M059J (cell line): ENCODE results near the gene BNIP3. TPM values are rescaled to one million over a fixed set of nuclear protein-coding genes. Genes with fewer than 3 reads are reported as not detected.
A peak's percentile ranks its signal among the peaks of the same experiment; 100 is the strongest.

Source experiments
- DNase-seq: peaks from one replicate; pipeline ENCODE4 v3.0.0-alpha.2; 2012; ENCODE audit warnings: low read depth
- total RNA-seq: library from RNA; depleted of rRNA; stranded (reverse); fragments of >200 nt; shearing (Covaris generic); gene quantifications from 2 replicates; pipeline ENCODE4 v1.2.3, GENCODE V29; 2014; rRNA removed

The BNIP3 gene, protein sequence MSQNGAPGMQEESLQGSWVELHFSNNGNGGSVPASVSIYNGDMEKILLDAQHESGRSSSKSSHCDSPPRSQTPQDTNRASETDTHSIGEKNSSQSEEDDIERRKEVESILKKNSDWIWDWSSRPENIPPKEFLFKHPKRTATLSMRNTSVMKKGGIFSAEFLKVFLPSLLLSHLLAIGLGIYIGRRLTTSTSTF
- total RNA-seq = 618 and 734 TPM in 2 replicates

DNA sequence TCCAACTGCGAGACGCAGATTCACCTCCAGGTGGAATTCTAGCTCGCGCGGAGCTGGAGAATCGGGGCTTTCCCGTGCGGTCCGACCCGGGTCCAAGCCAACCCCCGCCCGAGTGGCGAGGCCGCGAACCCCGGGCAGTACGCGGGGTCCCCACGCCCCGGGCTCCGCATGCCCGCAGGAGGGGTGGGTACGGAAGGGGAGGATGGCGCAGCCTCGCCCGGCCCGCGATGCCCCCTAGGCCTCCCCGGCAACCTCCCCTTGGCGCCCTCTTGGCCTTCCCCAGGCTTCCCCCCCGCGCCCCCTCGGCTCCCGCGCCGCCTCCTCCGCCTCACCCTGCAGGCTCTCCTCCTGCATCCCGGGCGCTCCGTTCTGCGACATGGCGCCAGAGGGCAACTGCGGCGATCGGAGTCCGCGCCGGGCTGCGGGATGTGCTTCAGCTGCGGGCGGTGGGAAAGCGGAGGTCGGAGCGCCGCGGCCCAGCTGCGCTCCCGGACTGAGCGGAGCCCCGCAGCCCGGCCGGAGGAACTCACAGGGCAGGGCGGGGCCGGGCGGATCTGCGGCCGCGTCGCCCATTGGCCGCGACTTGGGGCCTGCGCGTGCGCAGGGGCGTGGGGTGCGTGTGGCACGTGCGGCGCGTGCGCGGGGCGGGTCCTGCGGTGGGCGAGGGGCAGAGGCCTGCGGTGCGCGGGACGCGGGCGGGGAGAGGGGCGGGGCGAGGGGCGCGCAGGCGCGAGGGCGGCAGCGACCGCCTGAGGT is at the start of gene BNIP3:
TSS of gene BNIP3 (minus strand) at position 495 of the 756 bp plus-strand sequence. CDS start at position 378, 117 bp downstream.
- peak; percentile 91 for DNase-seq

DNA sequence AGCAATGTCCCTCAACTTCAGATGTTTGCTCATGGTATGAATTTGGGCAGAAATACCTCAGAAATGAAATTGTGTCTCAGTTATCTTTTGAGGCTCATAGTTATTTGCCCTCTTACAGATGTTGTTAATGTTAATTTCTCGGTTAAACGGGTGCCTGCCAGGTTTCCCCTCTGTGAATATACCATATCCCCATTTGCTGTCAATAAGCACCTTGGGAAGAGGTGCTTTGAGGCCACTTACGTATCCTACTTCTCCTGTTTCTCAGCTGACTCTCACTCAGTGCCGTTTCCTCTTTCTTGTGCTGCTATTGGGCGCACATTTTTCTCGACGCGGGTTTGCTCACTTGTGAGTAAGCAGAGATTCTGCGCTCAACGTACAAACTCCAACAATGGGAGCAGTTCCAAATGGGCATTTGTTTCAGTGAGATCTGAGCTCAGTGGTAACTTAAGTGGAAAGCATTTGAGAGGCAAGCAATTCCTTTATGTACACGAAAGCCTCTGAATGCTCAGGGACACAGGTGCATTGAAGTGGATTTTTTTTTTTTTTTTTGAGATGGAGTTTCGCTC is 49.3 kb upstream of the BNIP3 start:
- DNase-seq = no peak

- no peak for DNase-seq
These were observed 47.0 kb upstream of the BNIP3 start for GRCh38 chr10:132028706-132029105.

DNA sequence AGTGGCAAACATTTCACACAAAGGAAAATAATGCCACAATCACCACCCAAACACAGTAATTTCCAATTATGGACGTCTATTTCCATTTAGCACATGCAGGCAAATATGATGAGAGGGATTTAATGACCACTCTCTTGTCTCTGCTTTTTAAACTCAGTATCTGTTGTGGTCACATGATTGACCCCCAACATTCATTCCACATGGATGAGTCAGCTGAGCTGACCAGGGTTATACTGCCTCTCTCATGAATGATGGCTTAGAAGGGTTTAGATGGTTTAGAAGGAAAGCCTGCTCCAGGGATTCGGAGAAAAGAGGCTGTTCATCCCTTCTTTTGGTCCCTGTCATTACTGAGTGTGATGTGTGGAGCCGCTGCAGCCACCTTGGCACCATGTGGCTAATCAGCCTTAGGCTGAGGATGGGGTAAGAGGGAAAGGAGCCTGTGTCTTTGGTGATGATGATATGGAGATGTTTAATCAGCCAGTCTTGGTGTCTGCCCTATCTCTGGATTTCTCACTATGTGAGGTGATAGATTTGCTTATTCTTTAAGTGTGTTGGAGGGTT is 45.8 kb upstream of the BNIP3 start:
- DNase-seq = peak; percentile 70

- DNase-seq = peak; percentile 67
These were observed 41.5 kb upstream of the BNIP3 start for GRCh38 chr10:132023092-132023811.

DNA sequence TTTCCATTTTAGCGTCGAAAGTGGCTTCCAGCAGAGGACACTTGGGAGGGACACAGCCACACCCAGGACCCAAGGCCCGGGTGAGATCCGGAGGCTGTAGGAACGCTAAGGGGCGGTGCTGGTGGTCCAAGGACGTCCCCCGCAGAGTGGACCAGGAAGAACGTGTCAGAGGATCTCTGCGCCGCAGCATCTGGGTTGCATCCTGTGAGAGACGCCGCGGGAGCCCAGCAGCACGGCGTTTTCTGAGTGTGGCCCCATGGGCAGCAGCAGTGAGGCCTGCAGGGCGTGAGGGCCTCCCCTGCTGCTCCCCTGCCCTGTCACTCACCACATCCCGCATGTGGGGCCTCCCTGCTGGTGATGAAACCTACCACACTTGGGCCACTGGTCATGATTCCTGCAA is 40.5 kb upstream of the BNIP3 start:
- no peak for DNase-seq

- DNase-seq = no peak
These were observed 39.9 kb upstream of the BNIP3 start for GRCh38 chr10:132021504-132022143.

GRCh38 chr10:132021046-132021445 is 39.3 kb upstream of the BNIP3 start:
- DNase-seq = no peak

DNA sequence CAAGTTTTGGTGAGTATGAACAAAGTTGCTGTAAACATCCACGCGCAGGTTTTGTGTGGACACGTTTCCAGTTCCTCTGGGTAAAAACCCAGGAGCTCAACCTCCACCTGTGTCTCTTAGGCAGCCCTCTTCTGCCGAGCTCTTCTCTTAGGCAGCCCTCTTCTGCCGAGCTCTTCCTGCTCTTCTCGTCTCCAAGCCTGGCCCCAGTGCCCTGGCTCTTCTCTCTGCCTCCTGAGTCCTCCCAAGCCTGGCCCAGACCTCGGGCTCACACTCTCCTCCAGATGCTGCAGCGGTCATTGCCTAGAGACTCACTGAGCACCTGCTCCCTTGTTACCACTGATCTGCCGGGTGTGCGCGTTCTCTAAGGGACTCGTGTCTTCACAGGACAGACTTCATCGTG is 38.7 kb upstream of the BNIP3 start:
- DNase-seq = no peak

DNA sequence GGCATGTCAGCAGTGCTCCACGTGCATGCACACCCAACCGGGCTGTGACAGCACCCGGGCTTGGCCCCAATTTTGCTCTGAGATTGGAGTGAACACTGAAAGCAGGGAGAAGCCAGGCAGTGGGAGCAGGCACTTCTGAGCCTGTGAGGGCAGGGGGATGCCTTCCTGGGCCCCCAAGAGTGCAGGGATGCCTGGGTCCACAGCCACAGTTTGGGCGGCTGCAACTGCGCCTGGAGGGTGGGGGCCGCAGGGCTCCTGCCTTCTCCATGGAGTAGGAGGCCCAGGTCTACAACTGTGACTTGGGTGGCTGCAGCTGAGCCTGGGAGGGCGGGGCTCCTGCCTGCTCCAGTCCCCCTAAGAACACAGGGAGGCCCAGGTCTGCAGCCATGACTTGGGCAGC is 37.6 kb upstream of the BNIP3 start:
- no peak for DNase-seq

GRCh38 chr10:132018446-132018845 is 36.7 kb upstream of the BNIP3 start:
- DNase-seq = no peak

GRCh38 chr10:132016514-132016913 is 34.8 kb upstream of the BNIP3 start:
- DNase-seq = no peak

GRCh38 chr10:132011445-132011844 is 29.7 kb upstream of the BNIP3 start:
- no peak for DNase-seq

- no peak for DNase-seq
These were observed 29.3 kb upstream of the BNIP3 start for GRCh38 chr10:132011024-132011423.

GRCh38 chr10:132010483-132010882 is 28.8 kb upstream of the BNIP3 start:
- no peak for DNase-seq

GRCh38 chr10:132009575-132009974 is 27.9 kb upstream of the BNIP3 start:
- DNase-seq = no peak

DNA sequence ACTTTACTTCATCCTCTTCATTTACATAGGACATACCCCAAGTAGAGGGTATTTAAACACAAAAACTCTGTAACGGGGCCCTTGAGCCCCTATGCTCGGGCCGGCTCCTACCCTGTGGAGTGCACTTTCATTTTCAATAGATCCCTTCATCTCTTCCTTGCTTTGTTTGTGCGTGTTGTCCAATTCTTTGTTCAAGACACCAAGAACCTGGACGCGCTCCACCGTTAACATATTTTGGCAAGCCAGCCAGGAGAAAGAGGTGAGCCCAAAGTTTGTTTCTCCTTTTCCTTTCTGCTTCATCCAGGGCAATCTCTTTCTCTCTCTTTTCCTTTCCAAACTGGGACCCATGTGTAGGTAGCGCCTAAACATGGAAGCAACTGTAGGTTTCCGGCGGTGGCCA is 26.0 kb upstream of the BNIP3 start:
- DNase-seq = no peak

GRCh38 chr10:132006966-132007365 is 25.2 kb upstream of the BNIP3 start:
- DNase-seq = no peak

GRCh38 chr10:132005147-132005546 is 23.4 kb upstream of the BNIP3 start:
- no peak for DNase-seq

- no peak for DNase-seq
These were observed 22.3 kb upstream of the BNIP3 start for GRCh38 chr10:132004052-132004451.

DNA sequence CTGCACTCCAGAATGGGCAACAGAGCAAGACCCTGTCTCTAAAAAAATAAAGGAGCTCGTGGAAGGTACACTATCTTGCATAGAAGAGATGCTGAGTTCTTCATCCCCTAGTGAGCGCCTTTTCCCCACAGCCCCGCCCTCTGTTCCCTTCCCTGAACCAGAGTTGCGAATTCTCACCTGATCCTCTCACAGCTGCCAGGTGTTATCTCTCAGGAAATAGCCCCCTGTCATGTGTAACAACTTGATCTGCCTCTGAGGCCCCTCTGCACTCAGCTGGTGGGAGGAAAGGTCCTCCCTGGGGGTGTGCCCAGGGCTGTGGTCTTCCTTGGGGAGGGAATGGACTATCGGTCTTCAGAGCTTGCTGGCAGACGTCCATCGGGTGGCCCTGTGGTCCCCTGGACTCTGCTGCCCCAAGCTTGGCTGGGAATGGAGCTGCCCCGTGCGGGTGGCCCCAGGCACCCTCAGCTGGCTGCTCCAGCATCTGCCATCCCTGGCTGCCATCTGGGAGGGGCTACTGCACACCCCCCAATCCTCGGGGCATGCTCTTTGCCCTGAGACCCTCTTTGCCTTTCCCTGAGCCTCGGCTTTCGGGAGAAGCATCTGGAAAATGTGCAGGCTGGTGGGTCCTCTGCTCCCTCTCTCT is 21.7 kb upstream of the BNIP3 start:
- DNase-seq = no peak
